HG03432 (cell line): ENCODE measurements around the gene RAPGEF2.

Source experiments
- ATAC-seq: cut with Tn5 transposase; IDR thresholded peaks from one replicate; pipeline ENCODE4 v1.9.1; 2021; ENCODE audit warnings: mild to moderate bottlenecking, moderate library complexity; ENCODE audit not compliant: unreplicated experiment

RAPGEF2 gene

DNA sequence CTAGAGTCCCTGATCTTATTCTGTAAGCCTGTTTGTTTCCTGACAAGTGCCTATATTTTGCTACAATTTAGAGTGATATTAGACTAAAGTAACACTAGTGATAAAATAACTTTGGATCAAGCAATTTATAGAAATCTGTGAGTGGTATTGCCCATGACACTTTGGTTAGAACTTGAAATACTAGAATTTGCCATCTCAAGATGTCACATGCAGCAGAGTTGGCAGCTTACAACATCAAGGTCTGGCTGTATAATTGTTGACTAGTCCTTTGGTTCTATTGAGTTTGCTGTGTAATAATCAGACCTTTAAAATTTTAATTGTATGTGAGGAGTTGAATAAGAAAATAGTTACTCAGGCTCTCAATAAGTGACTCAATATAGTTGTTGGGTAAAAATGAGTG is 167.1 kb downstream of the RAPGEF2 start:
- no peak for ATAC-seq

DNA sequence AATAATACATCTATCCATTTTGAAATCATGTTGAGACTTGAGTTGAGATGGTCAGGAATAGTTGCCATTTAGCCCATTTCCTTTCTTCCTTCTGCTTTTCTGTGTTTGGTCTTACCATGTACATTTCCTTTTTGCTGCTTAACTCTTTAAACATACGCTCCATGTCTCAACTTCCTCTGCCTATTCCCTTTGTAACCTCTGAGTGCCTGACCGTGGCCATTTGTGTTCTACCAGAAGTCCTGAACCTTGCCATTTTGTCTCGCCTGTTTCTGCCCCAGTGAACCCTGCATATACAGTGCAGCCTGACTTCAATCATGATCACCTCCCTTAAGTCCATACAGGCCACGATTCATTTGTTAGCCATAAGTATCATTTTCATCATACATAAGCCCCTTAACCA is 169.0 kb downstream of the RAPGEF2 start:
- ATAC-seq, result no peak

DNA sequence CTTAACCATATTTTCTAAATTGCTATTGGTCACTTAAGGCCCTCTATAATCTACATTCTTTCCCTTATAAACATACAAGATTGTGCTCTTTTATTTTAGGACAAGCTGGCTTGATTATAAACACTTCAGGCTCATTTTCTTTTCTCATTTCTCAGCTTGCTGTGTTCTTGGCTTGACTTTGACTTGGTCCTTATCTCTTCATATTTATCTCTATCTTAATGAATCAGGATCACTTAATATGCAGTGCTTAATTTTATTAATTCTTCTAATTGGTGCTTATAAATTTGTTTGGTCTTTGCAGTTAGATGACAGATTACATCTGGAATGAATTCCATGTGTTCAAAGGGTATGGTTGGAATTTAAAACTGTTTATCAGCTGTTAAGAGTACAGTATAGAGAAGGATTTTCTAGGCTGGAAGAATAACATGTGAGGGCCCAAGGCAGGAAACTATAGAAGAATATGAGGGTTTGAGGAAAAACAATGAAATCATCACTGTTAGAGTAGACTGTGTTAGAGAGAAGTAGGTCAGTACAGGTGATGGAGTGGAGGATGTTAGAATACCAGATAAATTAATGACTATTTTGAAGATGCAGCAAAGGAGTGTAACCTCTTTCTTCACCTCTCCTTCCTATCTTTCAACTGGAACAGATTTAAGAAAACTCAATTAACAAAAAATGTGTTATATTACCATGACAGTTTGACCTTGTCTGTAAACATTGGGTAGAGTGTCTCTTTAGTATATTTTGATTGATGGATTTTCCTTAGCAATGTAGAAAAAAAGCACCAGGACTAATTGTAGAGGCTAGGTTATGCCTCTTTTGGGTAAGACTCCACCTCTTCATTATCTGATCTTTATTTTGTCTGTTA is 169.6 kb downstream of the RAPGEF2 start:
- no peak for ATAC-seq

DNA sequence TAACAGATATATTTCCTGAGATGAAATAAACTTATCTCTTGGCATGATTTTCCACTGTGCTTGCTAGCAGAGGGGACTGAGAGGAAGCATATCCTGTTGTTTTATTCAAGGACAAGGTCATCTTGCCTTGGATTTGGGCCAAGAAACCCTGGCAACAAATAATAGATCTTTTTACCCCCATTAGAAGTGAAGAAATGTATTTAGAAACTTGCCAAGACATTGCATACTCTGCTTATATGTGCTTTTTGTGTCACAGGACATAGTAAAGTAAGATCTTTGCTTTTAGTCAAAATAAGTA is 170.2 kb downstream of the RAPGEF2 start:
- no peak for ATAC-seq

GRCh38 chr4:159273841-159274240 is 171.0 kb downstream of the RAPGEF2 start:
- ATAC-seq, result no peak

DNA sequence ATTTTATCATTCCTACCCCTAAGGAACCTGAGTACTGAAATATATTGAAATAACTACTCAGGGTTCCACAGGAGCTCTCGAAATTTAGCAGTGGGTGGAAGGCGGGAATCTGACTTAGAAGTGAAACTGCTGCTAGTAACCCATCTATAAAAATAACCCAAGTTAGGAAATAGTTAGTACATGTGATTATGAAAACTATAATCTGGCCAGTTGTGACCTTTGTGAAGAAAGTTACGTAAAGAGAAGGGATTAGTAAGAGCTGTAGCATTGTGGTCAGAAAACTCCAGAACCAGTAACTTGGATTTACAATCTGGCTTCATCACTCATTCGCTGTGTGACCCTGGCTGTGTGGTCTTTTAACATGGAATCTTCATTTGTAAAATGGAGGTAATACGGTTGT is 175.5 kb downstream of the RAPGEF2 start:
- ATAC-seq, result peak; percentile 43

- ATAC-seq, result no peak
These were observed 176.2 kb downstream of the RAPGEF2 start for GRCh38 chr4:159279084-159279483.

GRCh38 chr4:159280442-159281172 is 177.7 kb downstream of the RAPGEF2 start:
- ATAC-seq, result no peak

DNA sequence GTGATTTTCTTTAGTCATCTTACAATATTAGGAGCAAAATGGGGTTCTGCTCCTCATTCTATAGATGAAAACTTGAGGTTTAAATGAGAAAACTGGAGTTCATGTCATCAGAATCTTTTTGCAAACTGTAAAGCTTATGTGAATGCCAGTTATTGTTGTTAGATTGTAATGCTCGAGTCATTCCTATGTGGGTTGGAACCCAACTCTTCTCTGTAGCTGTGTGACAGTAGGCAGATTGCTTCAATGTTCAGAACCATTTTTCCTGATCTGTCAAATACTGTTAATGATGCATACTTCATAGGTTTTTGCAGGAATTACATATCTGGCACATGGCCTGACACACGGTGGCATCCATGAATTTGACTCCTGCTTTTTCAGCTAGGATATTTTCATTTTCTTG is 178.9 kb downstream of the RAPGEF2 start:
- ATAC-seq, result no peak

- no peak for ATAC-seq
These were observed 179.4 kb downstream of the RAPGEF2 start for GRCh38 chr4:159282329-159282728.

GRCh38 chr4:159282944-159283343 is 180.1 kb downstream of the RAPGEF2 start:
- no peak for ATAC-seq

DNA sequence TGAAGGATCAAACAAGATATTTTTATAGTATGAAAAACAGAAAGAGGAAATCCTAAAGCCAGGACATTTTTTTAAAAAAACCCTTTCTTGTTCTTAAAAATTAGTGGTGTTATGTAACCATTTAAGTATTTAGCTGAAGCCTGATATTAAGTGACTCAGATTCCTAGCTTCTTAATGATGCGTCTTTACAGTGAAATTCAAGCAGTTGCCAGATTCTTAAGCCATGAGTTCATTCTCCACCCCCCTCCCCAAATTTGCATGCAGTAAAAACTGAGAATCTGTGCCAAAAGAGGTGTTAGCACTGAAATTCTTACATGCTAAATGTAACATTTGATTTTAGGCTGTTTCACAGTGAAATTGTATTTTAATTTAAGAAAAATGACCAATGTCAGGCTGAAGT is 180.8 kb downstream of the RAPGEF2 start:
- no peak for ATAC-seq

GRCh38 chr4:159284113-159284512 is 181.2 kb downstream of the RAPGEF2 start:
- ATAC-seq, result no peak

GRCh38 chr4:159284733-159285132 is 181.9 kb downstream of the RAPGEF2 start:
- no peak for ATAC-seq

GRCh38 chr4:159287767-159288166 is 184.9 kb downstream of the RAPGEF2 start:
- no peak for ATAC-seq

GRCh38 chr4:159289682-159290081 is 186.8 kb downstream of the RAPGEF2 start:
- no peak for ATAC-seq

GRCh38 chr4:159290321-159291030 is 187.6 kb downstream of the RAPGEF2 start:
- no peak for ATAC-seq

DNA sequence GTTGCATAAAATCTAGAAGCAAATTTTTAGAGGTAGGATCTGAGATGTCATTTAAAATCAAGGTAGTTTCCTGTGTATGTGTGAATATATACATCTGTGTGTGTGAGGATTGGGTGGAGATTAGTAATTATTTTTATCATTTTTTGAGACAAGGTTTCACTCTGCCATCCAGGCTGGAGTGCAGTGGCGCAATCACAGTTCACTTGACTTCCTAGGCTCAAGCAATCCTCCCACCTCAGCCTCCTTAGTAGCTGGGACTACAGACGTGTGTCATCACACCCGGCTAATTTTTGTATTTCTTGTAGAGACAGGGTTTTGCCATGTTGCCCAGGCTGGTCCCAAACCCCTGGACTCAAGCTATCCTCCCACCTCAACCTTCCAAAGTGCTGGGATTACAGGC is 188.3 kb downstream of the RAPGEF2 start:
- ATAC-seq, result no peak

- no peak for ATAC-seq
These were observed 189.4 kb downstream of the RAPGEF2 start for GRCh38 chr4:159292137-159292896.

DNA sequence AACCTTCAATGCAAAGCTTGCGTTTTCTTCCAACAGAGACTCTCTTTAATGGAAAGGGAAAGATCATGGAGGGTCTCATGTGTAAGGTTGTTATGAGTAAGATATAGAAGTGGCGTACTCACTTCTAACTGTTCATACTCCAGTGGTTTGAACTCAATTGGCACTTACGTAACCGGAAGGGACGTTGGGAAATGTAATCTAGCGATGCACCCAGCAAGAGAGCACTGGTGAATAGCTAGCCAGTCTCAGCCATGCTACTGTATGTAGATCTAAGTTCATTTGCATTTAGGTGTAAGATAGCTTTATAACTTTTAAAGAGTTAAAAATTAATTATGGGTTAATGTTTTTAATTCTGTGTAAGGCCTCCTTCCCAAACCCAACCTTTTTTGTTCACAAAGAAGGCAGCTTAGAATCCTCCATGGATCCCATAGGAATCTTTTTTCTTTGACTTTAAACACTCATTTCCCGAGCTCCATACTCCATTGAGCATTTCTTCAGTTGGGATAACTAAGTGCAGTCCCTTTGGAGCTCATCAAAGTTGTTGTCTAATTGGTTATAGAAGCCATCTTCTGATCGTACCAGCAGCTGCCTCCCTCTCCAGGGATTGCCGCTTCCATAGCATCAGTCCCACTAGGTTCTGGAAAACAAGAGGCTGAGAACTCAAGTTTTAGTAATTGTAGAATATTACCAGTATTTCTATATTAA is 191.1 kb downstream of the RAPGEF2 start:
- no peak for ATAC-seq
